ENCODE data around the gene NPTX1.

- TF ChIP-seq CTCF (IDR thresholded peaks at IDR 0.05) (no peak), POLR2A (IDR thresholded peaks at IDR 0.05) (no peak), EP300 (IDR thresholded peaks at IDR 0.05; ENCODE audit: low read depth) (no peak)
Measured at GRCh38 chr17:80461528-80462160, 14.8 kb downstream of the NPTX1 start.
